ENCODE measurements around the gene VPS9D1.

Gene VPS9D1

DNA sequence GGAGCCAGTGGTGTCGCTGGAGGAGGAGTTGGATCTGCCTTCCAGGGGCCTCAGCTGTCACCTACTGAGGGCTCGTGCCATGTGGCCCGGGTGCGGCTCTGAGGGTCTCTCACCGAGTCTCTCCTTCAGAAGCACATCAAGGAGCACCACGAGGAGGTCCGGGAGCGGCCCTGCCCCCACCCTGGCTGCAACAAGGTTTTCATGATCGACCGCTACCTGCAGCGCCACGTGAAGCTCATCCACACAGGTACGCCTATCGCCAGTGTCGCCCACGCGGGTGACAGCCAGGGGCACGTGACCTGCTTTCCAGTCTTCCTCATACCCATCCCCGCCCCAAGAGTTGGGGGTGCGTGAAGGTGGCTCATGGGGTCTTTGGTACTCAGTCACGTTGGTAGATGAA lies 13.1 kb upstream of the VPS9D1 start:
- DNase-seq (ENCODE audit: low read depth): no peak
- H3K4me3 ChIP-seq (ENCODE audit: low read depth, low read length): no peak overlapping the region

DNA sequence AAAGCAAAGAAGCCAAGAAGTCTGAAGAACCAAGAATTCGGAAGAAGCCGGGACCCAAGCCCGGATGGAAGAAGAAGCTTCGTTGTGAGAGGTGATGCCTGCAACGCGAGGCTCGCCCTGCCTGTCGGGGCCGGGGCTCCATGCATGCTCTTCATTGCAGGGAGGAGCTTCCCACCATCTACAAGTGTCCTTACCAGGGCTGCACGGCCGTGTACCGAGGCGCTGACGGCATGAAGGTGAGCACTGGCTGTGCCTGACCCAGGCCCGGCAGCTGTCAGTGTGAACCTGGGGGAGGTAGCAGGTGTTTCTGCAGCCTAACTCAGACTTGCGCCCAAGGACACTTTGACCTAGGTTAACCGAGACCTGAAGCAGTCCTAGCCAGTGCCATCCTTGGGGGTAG lies 12.6 kb upstream of the VPS9D1 start:
- no peak for DNase-seq (ENCODE audit: low read depth)
- no peak overlapping the region for H3K4me3 ChIP-seq (ENCODE audit: low read depth, low read length)

DNA sequence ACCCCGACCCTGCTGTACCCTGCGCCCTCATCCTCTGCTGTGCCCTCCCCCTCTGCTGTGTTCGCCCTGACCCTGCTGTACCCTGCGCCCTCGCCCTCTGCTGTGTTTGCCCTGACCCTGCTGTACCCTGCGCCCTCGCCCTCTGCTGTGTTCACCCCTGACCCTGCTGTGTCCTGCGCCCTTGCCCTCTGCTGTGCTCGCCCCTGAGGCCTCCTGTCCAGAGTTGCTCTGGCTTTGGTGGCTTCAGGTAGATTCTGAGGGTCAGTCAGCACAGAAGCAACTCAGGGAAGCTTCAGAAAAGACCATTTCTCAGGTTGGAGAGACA lies 12.2 kb upstream of the VPS9D1 start:
- H3K4me3 ChIP-seq (ENCODE audit: low read depth, low read length): no peak overlapping the region
- no peak for DNase-seq (ENCODE audit: low read depth)

DNA sequence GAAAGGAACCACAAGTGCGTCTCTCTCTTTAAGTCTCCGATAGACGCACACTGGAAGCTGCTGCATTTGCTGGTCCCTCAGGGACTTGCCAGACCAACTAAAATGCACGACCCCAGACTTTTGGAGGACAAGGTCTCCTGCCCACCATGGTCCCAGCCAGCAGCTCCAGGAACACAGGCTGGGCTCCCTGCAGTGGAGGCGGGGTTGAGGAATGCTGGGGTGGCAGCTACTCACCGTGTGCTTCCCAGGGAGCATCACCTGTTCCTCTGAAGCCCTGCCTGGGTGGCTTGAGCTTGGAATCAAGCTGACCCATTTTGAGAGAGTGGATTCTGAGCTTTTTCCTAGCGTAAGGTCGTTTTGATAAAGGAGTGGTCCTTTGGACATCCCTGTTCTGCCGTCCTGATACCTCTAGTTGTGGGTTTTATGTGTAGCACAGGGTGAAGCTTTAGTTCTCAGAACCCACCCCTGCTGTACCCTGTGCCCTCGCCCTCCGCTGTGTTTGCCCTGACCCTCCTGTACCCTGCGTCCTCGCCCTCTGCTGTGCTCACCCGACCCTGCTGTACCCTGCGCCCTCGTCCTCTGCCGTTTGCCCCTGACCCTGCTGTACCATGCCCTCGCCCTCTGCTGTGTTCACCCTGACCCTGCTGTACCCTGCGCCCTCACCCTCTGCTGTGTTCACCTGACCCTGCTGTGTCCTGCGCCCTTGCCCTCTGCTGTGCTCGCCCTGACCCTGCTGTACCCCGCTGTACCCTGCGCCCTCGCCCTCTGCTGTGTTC lies 11.6 kb upstream of the VPS9D1 start:
- no peak for DNase-seq (ENCODE audit: low read depth)
- no peak overlapping the region for H3K4me3 ChIP-seq (ENCODE audit: low read depth, low read length)

DNA sequence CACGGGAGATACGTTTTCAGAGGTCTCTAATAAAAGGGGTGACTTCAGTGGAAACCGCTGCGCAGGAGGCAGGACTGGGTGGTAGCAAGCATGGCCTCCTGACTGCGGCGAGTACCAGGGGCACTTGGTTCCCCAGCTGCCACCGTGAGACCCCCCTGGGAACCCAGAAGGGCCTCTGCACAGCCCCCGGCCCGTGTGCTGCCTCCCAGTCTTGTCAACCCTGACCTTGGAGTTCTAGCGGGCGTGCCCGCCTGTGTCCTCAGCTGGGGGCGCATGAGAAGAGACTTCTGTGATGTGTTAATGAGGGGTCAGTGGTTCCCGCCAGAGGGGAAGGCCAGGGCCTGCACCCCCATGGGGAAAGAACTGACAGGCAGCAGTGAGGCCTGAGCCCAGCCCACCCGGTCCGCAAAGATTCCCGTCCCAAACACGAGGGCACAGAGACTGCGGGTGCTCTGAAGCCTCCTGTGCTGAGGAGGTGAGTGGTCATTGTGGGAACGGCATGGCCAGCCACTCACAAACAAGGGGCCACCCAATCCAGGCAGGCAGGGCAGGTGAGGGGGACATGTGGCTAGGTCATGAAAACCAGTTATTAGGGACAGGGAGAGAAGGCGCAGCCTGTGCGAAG lies 10.0 kb upstream of the VPS9D1 start:
- H3K4me3 ChIP-seq (ENCODE audit: low read depth, low read length): no peak overlapping the region
- no peak for DNase-seq (ENCODE audit: low read depth)

DNA sequence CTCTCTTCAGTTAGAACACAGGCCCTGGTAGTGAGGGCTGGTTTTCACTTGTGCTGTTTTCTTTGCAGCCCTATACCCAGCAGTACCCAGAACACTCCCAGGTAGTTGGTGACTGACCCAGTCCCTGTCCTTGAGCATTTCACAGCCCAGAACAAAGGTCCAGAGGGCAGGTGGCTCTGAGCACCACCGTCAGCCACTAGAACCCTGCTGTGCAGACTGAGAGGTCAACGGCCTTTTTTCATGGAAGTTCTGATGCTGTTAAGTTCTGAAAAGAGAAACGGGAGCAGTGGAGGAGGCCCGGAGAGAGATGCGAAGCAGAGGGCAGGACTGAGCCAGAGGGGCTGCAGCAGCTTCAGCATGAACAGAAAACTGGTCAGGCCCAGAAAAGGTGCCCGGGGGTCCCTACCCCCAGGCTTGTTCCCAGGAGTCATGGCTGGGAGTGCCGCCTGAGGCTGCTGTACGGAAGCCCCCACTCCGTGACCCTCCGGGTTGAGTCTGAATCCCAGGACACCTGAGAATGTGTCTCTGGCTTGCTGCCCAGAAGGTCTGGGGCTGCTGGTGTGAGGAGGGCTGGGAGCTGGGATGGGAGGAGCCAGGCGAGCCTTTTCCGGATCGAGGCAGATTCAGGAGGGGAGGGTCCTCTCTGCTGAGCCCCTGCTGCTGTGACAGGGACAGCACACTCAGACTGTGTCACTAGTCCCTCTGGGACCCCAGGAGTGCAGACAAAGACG lies 9.3 kb upstream of the VPS9D1 start:
- H3K4me3 ChIP-seq (ENCODE audit: low read depth, low read length): no peak overlapping the region
- no peak for DNase-seq (ENCODE audit: low read depth)

DNA sequence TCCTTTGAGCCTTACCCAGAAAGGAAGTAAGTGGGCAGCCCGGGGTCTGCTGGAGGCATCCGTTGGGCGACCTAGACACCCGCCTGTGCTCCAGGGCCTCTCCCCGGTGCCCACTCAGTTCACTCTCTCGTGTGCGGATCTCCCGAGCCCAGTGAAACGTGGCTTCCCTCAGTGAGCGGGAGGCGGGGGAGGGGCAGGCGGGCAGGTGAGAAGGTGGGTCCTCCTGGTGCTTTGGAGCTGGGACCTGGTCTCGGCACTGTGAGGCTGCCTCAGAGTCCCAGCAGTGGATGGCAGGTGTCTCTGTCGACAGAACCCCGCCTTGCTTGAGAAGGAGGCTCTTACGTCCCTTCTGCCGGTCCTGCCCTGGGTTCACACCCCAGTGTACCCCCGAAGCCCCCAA lies 8.6 kb upstream of the VPS9D1 start:
- H3K4me3 ChIP-seq (ENCODE audit: low read depth, low read length): no peak overlapping the region
- no peak for DNase-seq (ENCODE audit: low read depth)

DNA sequence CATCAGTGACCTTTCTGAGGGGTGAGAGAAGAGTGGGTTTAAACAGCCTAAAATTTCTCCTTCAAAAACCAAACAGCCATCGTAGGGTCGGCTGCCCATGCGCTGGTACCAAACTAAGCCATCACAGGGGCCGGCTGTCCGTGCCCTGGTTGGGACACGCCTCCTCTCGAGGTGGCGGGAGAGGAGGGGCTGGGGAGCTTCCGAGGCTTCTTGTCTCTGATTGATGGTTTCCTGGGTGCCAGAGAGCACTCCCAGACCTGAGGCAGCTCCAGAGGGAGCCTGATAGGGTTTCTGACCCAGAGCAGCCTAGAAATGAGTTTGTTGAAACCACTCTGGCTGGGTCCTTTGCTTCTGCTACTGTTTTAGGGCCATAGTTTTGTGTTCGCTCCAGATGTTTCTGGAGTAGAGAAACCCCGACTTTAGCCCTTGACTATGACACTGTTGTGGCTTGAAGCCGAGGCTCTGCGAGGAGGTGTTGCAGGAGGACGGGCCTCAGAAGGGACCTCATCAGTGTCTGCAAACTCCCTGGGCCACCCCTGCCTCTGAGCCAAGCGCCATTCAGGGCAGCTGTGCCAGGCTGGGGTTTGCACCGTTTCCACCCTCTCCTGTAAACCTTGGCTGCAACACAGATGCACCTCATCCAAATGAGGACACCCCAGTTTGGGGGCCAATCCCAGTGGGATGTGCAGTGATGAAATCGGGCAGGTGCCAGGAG lies 6.9 kb upstream of the VPS9D1 start:
- no peak for DNase-seq (ENCODE audit: low read depth)
- H3K4me3 ChIP-seq (ENCODE audit: low read depth, low read length): no peak overlapping the region

DNA sequence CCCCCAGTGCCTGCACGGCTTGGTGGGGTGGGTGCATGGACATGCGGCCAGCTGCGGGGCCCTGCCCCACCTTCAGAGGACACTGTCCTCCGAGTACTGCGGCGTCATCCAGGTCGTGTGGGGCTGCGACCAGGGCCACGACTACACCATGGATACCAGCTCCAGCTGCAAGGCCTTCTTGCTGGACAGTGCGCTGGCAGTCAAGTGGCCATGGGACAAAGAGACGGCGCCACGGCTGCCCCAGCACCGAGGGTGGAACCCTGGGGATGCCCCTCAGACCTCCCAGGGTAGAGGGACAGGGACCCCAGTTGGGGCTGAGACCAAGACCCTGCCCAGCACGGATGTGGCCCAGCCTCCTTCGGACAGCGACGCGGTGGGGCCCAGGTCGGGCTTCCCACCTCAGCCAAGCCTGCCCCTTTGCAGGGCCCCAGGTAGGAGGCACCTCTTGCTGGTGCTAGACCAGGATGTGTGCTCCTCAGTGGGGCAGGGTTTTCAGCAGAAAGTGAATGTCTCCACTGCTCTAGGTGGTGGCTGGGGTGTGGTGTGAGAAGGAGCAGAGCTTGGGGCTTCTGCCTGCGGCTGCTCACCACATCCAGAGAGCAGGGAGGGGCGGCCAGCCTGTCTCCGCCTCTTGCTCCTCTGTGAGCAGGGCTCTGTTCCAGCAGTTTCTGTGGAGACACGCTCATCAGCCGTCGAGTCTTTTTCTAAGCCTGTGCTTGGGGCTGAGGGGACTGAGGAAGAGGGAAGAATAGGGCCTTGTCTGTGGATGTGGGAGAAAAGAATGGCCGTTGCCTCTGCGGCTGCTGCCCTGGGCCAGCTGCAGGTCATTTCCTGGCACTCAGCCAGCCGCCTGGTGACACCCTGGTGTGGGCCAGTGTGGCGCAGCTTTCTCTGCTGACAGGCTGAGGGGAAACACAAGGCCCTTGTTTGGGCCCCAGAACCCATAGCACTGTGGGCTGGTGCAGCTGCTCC lies 2.9 kb upstream of the VPS9D1 start:
- H3K4me3 ChIP-seq (ENCODE audit: low read depth, low read length): no peak overlapping the region
- DNase-seq (ENCODE audit: low read depth): no peak

DNA sequence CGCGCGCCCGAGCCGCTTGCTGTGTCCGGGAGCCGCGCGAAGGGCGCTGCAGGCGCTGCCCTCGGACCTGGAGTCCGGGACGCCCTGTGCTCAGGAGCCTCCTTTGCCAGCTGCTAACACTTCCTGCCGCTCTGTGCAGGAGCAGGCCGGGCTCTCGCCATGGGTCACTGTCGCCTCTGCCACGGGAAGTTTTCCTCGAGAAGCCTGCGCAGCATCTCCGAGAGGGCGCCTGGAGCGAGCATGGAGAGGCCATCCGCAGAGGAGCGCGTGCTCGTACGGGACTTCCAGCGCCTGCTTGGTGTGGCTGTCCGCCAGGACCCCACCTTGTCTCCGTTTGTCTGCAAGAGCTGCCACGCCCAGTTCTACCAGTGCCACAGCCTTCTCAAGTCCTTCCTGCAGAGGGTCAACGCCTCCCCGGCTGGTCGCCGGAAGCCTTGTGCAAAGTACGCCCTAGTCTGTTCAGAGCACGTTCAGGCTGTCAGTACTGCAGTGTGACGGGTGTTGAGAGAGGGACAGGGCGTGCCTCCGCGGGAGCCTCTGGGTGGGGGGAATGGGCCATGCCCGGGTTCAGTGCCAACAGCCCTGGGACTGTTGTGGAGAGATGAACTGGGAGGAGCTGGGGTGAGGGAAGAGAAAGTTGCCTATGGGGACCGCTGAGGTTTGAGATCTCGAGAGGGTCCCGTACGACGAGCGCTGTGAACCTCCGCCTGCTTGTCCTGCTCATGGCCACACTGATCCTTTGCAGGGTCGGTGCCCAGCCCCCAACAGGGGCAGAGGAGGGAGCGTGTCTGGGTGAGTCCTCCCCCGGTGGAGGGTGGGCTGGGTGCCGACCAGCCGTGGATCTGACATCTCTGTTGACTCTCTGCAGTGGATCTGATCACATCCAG lies 1.9 kb upstream of the VPS9D1 start:
- H3K4me3 ChIP-seq (ENCODE audit: low read depth, low read length): peak overlapping the region; percentile 74
- DNase-seq (ENCODE audit: low read depth): no peak

DNA sequence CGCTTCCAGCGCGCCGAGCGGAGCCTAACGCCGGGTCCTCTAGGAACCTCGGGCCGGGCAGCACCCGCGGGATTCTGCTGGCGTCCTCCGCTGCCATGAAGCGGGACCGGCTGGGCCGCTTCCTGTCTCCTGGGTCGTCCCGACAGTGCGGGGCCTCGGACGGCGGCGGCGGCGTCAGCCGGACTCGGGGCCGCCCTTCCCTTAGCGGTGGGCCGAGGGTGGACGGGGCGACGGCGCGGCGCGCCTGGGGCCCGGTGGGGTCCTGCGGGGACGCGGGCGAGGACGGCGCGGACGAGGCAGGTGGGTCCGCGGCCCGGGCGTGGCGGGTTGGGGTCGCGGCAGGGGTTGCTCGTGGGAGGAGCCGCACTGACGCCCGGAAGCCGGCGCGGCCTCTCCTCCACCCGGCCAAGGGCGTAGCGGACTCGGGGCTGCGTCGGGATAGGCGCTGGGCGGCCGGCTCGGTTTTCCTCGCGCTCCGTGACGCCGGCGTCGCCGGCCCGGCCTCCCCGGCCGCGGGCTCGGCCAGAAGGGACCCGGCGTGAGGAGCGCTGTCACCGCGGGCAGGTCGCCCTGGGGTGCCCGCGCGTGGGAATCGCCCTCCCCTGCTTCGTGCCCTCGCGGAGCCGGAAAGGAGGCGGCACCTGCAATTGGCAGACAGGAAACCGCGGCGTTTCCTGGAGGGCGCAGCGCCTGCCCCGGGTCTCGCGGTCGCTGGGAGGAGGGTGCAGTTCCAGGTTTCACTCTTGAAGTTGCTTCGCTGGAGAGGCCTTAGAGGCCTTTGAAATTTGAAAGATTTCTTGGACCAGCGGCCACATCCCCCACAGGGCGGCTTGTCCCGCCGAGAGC lies 1.1 kb upstream of the VPS9D1 start:
- DNase-seq (ENCODE audit: low read depth): no peak

DNA sequence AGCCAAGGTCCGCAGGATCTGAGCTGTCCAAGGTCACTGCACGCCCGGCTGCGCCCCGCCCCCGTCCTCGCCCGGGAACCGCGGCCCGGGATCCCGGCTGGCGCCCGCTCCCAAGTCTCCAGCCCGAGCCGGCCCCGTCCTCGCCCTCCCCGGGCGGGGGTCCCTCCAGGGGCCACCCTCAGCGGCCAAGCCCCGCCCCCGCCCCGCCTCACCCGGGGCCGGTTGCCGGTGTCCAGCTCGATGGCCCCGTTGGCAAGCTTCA lies 216 bp downstream of the VPS9D1 start:
- DNase-seq (ENCODE audit: low read depth): no peak
- peak overlapping the region; percentile 74 for H3K4me3 ChIP-seq (ENCODE audit: low read depth, low read length)

More for the DNA sequence above, 1.1 kb upstream of the VPS9D1 start:
- peak overlapping the region; percentile 74 for H3K4me3 ChIP-seq (ENCODE audit: low read depth, low read length)

DNA sequence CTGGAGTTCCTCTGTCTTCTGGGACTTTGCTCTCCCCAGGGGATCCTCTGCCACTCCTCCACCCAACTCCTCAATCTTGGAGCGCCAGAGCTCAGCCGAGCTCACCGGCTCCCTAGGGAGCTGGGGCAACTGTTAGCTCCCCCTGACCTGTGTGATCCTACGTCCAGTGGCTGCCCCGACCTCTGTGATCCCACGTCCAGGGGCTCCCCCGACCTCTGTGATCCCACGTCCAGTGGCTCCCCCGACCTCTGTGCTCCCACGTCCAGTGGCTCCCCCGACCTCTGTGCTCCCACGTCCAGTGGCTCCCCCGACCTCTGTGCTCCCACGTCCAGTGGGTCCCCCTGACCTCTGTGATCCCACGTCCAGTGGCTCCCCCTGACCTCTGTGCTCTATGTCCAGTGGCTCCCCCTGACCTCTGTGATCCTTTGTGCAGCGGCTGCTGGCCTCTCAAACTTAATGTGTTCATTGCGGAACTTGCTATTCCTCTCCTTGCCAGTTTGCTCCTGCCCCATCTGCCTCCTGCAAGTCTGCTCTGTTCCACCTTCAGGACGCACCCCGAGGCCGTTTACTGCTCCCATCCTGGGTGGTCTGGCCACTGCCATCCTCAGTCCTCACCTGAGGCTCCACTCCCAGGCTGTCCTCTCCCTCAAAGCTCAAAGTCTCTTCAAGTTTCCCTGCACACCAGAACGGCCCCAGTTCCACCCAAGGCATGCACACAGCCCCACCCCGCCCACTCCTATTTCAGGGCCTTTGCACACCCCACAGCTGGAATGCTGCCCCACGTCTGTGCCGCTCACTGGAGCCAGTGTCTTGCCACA lies 2.8 kb downstream of the VPS9D1 start:
- H3K4me3 ChIP-seq (ENCODE audit: low read depth, low read length): no peak overlapping the region
- no peak for DNase-seq (ENCODE audit: low read depth)

DNA sequence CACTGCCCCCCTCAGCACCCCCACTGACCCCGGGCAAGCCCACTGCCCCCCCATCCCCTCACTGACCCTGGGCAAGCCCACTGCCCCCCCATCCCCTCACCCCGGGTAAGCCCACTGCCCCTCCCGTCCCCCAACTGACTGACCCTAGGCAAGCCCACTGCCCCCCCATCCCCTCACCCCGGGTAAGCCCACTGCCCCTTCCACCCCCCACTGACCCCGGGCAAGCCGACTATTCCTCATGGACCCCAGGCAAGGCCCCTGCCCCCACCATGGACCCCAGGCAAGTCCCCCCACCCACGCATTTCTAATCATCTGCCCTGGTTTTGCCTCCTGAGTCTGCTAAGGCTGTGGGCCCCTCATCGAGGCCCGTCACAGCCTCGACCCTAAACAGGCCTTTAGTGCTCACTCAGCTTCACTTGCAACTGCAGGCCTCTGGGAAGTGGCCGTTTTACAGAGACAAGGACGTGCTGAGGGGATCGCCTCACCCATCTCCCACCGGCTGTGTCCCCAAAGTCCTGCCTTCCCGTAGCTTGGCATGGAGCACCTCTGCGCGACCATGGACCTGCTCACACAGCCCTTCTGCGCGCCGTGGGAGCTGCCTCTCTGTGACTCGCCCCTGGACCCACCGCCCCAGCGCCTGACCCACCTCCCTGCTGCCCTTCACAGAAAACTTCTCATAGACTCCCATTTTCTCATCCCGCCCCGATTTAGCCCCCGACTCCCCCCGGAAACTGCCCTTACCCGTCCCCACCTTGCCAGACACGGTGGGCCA lies 3.6 kb downstream of the VPS9D1 start:
- no peak for DNase-seq (ENCODE audit: low read depth)
- no peak overlapping the region for H3K4me3 ChIP-seq (ENCODE audit: low read depth, low read length)

DNA sequence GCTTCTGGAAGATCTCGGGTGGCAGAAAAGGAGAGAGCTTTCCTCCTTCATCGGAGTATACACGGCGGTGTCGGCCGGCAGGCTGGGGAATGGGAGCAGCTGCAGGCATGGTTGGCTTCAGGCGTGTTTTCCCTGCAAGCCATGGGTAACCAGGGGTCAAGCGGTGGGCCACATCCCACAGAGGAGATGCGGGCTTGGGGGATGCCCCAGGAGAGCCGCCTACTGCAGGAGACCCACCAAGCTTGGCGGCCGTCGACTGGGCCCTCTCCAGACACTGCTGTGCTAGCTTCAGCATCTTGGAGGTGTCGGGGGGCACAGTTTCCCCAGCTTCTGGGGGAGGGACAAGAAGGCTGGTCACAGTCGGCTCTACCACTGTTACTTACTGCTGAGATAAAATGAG lies 4.2 kb downstream of the VPS9D1 start:
- H3K4me3 ChIP-seq (ENCODE audit: low read depth, low read length): no peak overlapping the region
- DNase-seq (ENCODE audit: low read depth): no peak

DNA sequence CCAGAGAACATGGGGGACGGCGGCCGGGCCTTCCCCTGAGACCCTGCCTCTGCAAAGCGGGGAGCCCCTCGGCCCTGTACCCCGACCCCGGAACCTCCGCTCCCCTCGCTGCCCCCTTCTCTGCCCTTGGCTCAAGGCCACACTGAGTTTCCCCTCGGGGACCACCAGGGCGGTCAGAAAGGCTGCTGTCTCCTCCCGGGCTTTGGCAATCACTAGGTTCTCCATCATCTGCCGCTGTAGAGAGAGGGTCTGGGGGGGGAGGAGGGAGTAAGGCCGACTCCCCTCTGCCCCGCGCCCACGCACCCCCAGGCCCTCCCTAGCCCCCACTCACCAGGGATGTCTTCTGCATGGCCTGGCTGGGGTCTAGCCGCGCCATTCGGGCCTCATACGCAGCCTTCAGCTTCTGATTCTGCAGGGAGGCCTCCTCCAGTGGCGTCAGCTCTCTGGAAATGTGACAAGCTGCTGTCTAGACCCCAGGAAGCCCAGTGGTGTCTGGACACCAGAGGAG lies 8.4 kb downstream of the VPS9D1 start:
- peak overlapping the region; percentile 71 for H3K4me3 ChIP-seq (ENCODE audit: low read depth, low read length)
- DNase-seq (ENCODE audit: low read depth): no peak

All from skeletal muscle cell (primary cell).